Measurements from ENCODE around the gene CKM. TPM values are rescaled to one million over a fixed set of nuclear protein-coding genes. Genes with fewer than 3 reads are reported as not detected.

CKM gene
- total and polyA plus RNA-seq, 10 of the 15 experiments (the other 5 are each of a cell fraction or from before 2014, with no cell fraction given): 0.08 to 0.14 (median 0.13) TPM; not detected in 5

DNA sequence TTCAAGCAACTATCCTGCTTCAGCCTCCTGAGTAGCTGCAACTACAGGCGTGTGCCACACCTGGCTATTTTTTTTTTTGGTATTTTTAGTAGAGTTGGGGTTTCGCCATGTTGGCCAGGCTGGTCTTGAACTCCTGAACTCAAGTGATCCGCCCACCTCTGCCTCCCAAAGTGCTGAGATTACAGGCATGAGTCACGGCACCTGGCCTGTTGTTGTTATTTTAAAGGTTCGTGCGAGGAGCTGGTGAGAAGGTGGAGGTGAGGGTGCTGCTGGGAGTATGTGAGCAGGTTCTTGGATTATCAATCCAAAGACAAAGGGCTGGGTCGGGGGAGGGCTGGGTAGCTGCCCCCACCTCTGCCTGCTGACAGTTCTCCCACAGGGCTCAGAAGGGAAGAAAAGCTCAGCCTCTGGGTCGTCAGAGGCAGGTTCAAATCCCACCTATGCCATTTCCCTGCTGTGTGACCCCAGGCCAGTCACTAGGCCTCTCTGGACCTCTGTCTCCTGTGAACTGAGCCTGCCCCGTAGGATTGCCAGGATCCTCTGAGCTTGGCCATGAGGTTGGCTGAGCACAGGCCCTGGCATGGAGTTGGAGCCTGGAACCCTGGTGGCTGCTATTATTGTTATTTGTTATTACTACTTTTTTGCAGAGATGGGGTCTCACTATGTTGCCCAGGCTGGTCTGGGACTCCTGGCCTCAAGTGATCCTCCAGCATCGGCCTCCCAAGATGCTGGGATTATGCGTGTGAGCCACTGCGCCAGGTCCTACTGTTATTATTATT lies 1.5 kb downstream of the CKM start (continued):
- TF ChIP-seq KLF5 (IDR thresholded peaks at IDR 0.05; ENCODE audit: partially characterized antibody) (no peak), IKZF2 (IDR thresholded peaks at IDR 0.05) (no peak), NRF1 (conservative IDR thresholded peaks at IDR 0.05; ENCODE audit: low read depth, low read length) (no peak), MXI1 (IDR thresholded peaks at IDR 0.05; ENCODE audit: low read depth, low read length) (no peak)

DNA sequence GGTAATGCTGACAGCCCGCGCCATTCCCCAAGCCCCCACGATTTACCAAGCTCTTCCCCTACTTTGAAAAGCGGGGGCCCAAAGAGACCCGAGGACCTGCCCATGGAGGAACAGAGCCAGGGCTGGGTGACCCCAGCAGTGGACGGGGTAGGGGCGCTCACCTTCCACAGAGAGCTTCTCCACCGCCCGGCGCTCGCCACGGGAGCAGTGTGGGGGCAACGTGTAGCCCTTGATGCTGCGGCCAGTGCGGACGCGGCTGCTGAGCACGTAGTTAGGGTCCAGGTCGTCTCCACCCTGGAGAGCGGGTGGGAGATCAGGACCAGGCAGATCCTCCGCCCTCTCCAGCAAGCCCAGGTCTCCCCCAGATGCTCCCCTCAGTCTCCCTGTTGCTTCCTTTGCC lies 7.4 kb downstream of the CKM start:
- intact Hi-C loops (cut with micrococcal nuclease; ENCODE audit: unreplicated experiment) (no loop called here), in situ Hi-C loops (cut with MboI) (no loop called here)
- ChIA-PET CTCF (interaction anchor here (1.2 kb wide), 1 partner anchor 11 kb away, joined by 4 read pairs; no protein-coding TSS in a partner anchor), RAD21 (ENCODE audit: unreplicated experiment) (no interaction called here), SMC1A (ENCODE audit: uncharacterized antibody, unreplicated experiment) (no interaction called here), POLR2A (no interaction called here)
- ATAC-seq (no peak), FAIRE-seq (no peak), DNase-seq (ENCODE audit: low read depth, low spot score) (no peak)
- H3K36me3 ChIP-seq (ENCODE audit: control insufficient read depth in 2 of 2, insufficient read depth in 2 of 2, low read length in 1 of 2): no peaks in the 10 kb centered on the region
- WGBS (ENCODE audit: insufficient coverage, insufficient replicate concordance, low lambda C conversion rate, missing lambda C conversion rate): 58% methylated on average over 21 of the region's 21 CpGs
- no peak overlapping the region for H3K4me3 ChIP-seq
- H3K9me3 ChIP-seq (replicated peaks; ENCODE audit: control insufficient read depth, insufficient read depth, low read length): no peaks in the 10 kb centered on the region
- H3K4me1 ChIP-seq (ENCODE audit: control insufficient read depth, insufficient read depth, low read length): no peaks in the 10 kb centered on the region
- BruUV-seq (replicated peaks): no TSS peak
- H3K9ac ChIP-seq (ENCODE audit: control insufficient read depth, insufficient read depth, low read length): no peak overlapping the region
- no peak overlapping the region for H2AFZ ChIP-seq (ENCODE audit: control insufficient read depth, low read depth, low read length)
- no peaks in the 10 kb centered on the region for H3K79me2 ChIP-seq (ENCODE audit: control insufficient read depth, insufficient read depth, low read length)
- no peak overlapping the region for H3K4me2 ChIP-seq (ENCODE audit: control insufficient read depth, insufficient read depth)
- no peaks in the 10 kb centered on the region; a peak in 1 of 4 replicates for H3K27me3 ChIP-seq (replicated peaks in 1 of 2; ENCODE audit: control insufficient read depth in 2 of 2, insufficient read depth in 2 of 2, low read length in 1 of 2)
- no peak overlapping the region for H3K27ac ChIP-seq (ENCODE audit: control insufficient read depth, insufficient read depth)
- no peaks in the 10 kb centered on the region for H4K20me1 ChIP-seq (ENCODE audit: control insufficient read depth, insufficient read depth)
- TF ChIP-seq SP1 (IDR thresholded peaks at IDR 0.05; ENCODE audit: low read depth, low read length) (no peak), FOXM1 (IDR thresholded peaks at IDR 0.05; ENCODE audit: low read depth, low read length) (no peak), NFYA (IDR thresholded peaks at IDR 0.05; ENCODE audit: borderline replicate concordance, low read depth, low read length) (no peak), SMC3 (IDR thresholded peaks at IDR 0.05; ENCODE audit: borderline replicate concordance, low read length) (no peak), HCFC1 (IDR thresholded peaks at IDR 0.05; ENCODE audit: low read length) (no peak), ZBTB4 (CRISPR knock-in tag; IDR thresholded peaks at IDR 0.05) (no peak), JUND (IDR thresholded peaks at IDR 0.05; ENCODE audit: low read depth, low read length) (no peak), EED (IDR thresholded peaks at IDR 0.05; ENCODE audit: low read depth) (no peak), RAD21 (IDR thresholded peaks at IDR 0.05; ENCODE audit: insufficient read depth, low read depth, low read length) (no peak), SREBF2 (IDR thresholded peaks at IDR 0.05; ENCODE audit: low read length) (no peak), HDAC2 (IDR thresholded peaks at IDR 0.05) (no peak), HDGF (IDR thresholded peaks at IDR 0.05) (no peak), EGR1 (IDR thresholded peaks at IDR 0.05; ENCODE audit: borderline replicate concordance in 1 of 2, low read depth in 2 of 2, low read length in 2 of 2) (no peak), RELB (IDR thresholded peaks at IDR 0.05; ENCODE audit: low read depth) (no peak), STAT1 (conservative IDR thresholded peaks at IDR 0.05) (no peak), POU2F2 (IDR thresholded peaks at IDR 0.05; ENCODE audit: borderline replicate concordance, low read depth, low read length) (no peak), MEF2A (IDR thresholded peaks at IDR 0.05; ENCODE audit: insufficient read depth, low read depth, low read length) (no peak)
